CD14-positive monocyte (primary cell): ENCODE data around the gene ABCG1. TPM values are rescaled to one million over a fixed set of nuclear protein-coding genes. Genes with fewer than 3 reads are reported as not detected.
A peak's percentile ranks its signal among the peaks of the same experiment; 100 is the strongest.

Source experiments
- DNase-seq, 3 donors: peaks; one replicate each; pipeline ENCODE4 v3.0.0-alpha.2; 2011 to 2022
- H2AFZ ChIP-seq: 2 replicates; pipeline ENCODE4 v1.6.0; 2012; ENCODE audit warnings: mild to moderate bottlenecking, low read depth, low read length, inconsistent platforms; ENCODE audit not compliant: insufficient read depth, poor library complexity, severe bottlenecking
- H3K27ac ChIP-seq, 2 donors: 1 replicate in 1 of 2; 2 replicates in 1 of 2; pipeline ENCODE4 v1.5.1; 2012 to 2013; ENCODE audit warnings: low read length in 2 of 2, control low read depth in 1 of 2, inconsistent platforms in 1 of 2, low read depth in 1 of 2, mild to moderate bottlenecking in 1 of 2
- H3K27me3 ChIP-seq, 2 donors: one replicate each; pipeline versions ENCODE4 v1.6.0 to v1.6.1; 2011 to 2013; ENCODE audit warnings: low read length in 2 of 2; ENCODE audit not compliant: control insufficient read depth in 2 of 2, insufficient read depth in 2 of 2
- H3K36me3 ChIP-seq, 2 donors: replicated peaks in 1 of 2; 1 replicate in 1 of 2; 2 replicates in 1 of 2; pipeline versions ENCODE4 v1.5.1 to v1.6.1; 2012 to 2013; ENCODE audit warnings: low read length in 2 of 2, control low read depth in 1 of 2, inconsistent platforms in 1 of 2, mild to moderate bottlenecking in 1 of 2; ENCODE audit not compliant: insufficient read depth in 2 of 2, control insufficient read depth in 1 of 2
- H3K4me1 ChIP-seq, 2 donors: 1 replicate in 1 of 2; 2 replicates in 1 of 2; pipeline versions ENCODE4 v1.5.1 to v1.6.1; 2012 to 2013; ENCODE audit warnings: low read length in 2 of 2, control low read depth in 1 of 2, inconsistent platforms in 1 of 2, mild to moderate bottlenecking in 1 of 2, moderate library complexity in 1 of 2; ENCODE audit not compliant: insufficient read depth in 2 of 2, control insufficient read depth in 1 of 2
- H3K4me2 ChIP-seq: replicated peaks from 2 replicates; pipeline ENCODE3; 2012; ENCODE audit warnings: low read length, moderate library complexity, mild to moderate bottlenecking; ENCODE audit not compliant: poor library complexity, severe bottlenecking; ENCODE audit errors: extremely low read depth
- H3K4me3 ChIP-seq, 3 experiments: fragments of 200-600 bp in 1 of 3; sonication (generic) in 1 of 3; replicated peaks in 1 of 3; 1 replicate in 2 of 3; 2 replicates in 1 of 3; pipeline ENCODE4 v1.5.1; 2011 to 2013; ENCODE audit warnings: low read length in 3 of 3, mild to moderate bottlenecking in 3 of 3, control low read depth in 2 of 3, low read depth in 2 of 3, inconsistent platforms in 1 of 3, moderate library complexity in 1 of 3
- H3K79me2 ChIP-seq: 2 replicates; pipeline ENCODE4 v1.6.0; 2012; ENCODE audit warnings: mild to moderate bottlenecking, control low read depth, inconsistent platforms, low read length, moderate library complexity; ENCODE audit not compliant: insufficient read depth
- H3K9ac ChIP-seq: 2 replicates; pipeline ENCODE4 v1.6.0; 2017; ENCODE audit warnings: low read length, mild to moderate bottlenecking; ENCODE audit not compliant: insufficient read depth, poor library complexity, severe bottlenecking
- H3K9me3 ChIP-seq, 2 donors: replicated peaks in 1 of 2; 1 replicate in 1 of 2; 2 replicates in 1 of 2; pipeline versions ENCODE4 v1.5.1 to v1.6.1; 2012 to 2013; ENCODE audit warnings: low read length in 2 of 2, control low read depth in 1 of 2; ENCODE audit not compliant: control insufficient read depth in 1 of 2, insufficient read depth in 1 of 2
- H4K20me1 ChIP-seq: 2 replicates; pipeline ENCODE4 v1.6.0; 2012; ENCODE audit warnings: mild to moderate bottlenecking, low read length, control low read depth, moderate library complexity; ENCODE audit not compliant: insufficient read depth
- H3K27ac Mint-ChIP-seq, 7 donors: one replicate each; pipeline ENCODE4 v1.8.0; 2020; ENCODE audit warnings: mild to moderate bottlenecking in 7 of 7, mixed read lengths in 7 of 7, moderate library complexity in 6 of 7, inconsistent platforms in 2 of 7
- H3K27me3 Mint-ChIP-seq, 3 donors: one replicate each; pipeline ENCODE4 v1.8.0; 2021 to 2022; ENCODE audit warnings: low read depth in 3 of 3, mild to moderate bottlenecking in 3 of 3, mixed read lengths in 3 of 3, moderate library complexity in 3 of 3, inconsistent platforms in 1 of 3
- H3K36me3 Mint-ChIP-seq, 2 donors: one replicate each; pipeline ENCODE4 v1.8.0; 2020; ENCODE audit warnings: mixed read lengths in 2 of 2, inconsistent platforms in 1 of 2, mild to moderate bottlenecking in 1 of 2
- H3K4me1 Mint-ChIP-seq: one replicate; pipeline ENCODE4 v1.8.0; 2020; ENCODE audit warnings: mild to moderate bottlenecking, mixed read lengths
- H3K4me3 Mint-ChIP-seq, 2 donors: one replicate each; pipeline ENCODE4 v1.8.0; 2020; ENCODE audit warnings: mild to moderate bottlenecking in 2 of 2, mixed read lengths in 2 of 2, moderate library complexity in 1 of 2
- H3K9me3 Mint-ChIP-seq, 7 donors: one replicate each; pipeline ENCODE4 v1.8.0; 2020 to 2022; ENCODE audit warnings: mixed read lengths in 7 of 7, mild to moderate bottlenecking in 6 of 7, moderate library complexity in 6 of 7, inconsistent platforms in 2 of 7
- WGBS: methylation state at CpG from one replicate; pipeline ENCODE4 v1.1.5; 2013; ENCODE audit warnings: missing lambda C conversion rate; ENCODE audit not compliant: insufficient coverage; 5-methylcytosine and 5-hydroxymethylcytosine counted together
- intact Hi-C, 2 donors: fragments of 100-400 bp; cut with micrococcal nuclease; formaldehyde crosslinking; loops; one replicate each; pipeline versions ENCODE4 v1.15.0 to v1.15.1; 2023
- polyA plus RNA-seq, 3 donors: library from polyadenylated mRNA; depleted of rRNA in 1 of 3; unstranded in 2 of 3; stranded (reverse) in 1 of 3; fragments of 300-500 nt in 2 of 3; fragments of >200 nt in 1 of 3; fragmentation: Illumina TruSeq in 2 of 3; gene quantifications; 1 replicate in 2 of 3; 2 replicates in 1 of 3; pipeline ENCODE4 v1.2.3, GENCODE V29; 2012 to 2021
- TF ChIP-seq, protein P1 (sequence below): fragments of 200-600 bp; IDR thresholded peaks from one replicate; pipeline ENCODE4 v1.8.0; 2022; ENCODE audit warnings: antibody characterized with exemption, mild to moderate bottlenecking

Gene ABCG1
- polyA plus RNA-seq, 3 donors: 3.0 to 5.2 (median 3.5) TPM

DNA sequence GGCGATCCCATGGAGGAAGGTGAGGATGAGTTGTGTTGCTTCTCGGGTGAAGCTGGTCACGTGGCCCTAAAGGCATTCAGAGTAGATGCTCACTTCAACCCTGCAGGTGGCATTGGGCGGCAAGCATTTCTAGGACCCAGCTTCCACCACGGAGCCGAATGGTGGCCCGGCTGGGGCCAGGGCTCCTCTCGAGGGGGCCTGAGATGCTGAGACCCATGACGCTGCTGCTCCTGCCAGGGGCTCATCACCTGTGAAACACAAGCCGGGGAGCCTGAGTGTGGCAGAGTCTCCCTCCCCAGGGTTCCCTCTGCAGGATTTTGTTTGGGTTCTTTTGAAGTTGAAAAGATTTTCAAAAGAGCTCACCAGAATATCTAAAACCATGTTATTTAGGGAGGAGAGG lies 41.2 kb downstream of the ABCG1 start:
- Histone ChIP-seq H3K4me1 (peaks cover 20 to 28% of the 10 kb centered on the region in 2 donors), H3K36me3 (no peaks in the 10 kb centered on the region), H3K4me3 (no peak overlapping the region), H2AFZ (no peak overlapping the region), H4K20me1 (no peaks in the 10 kb centered on the region), H3K79me2 (no peaks in the 10 kb centered on the region), H3K27me3 (no peaks in the 10 kb centered on the region), H3K27ac (no peak overlapping the region), H3K9me3 (no peaks in the 10 kb centered on the region), H3K9ac (no peak overlapping the region), H3K4me2 (no peak overlapping the region)
- Mint-ChIP-seq H3K9me3 (peaks cover 0 to 3% (median 0%) of the 10 kb centered on the region in 7 donors), H3K27ac (no peak overlapping the region), H3K36me3 (peaks cover 0 to 17% of the 10 kb centered on the region in 2 donors), H3K4me3 (no peak overlapping the region), H3K4me1 (peaks cover 37% of the 10 kb centered on the region), H3K27me3 (peaks cover 2 to 3% (median 3%) of the 10 kb centered on the region in 3 donors)
- intact Hi-C loops: no loop called here
- 60% methylated on average over 7 of the region's 10 CpGs for WGBS
- no peak for DNase-seq
- TF ChIP-seq, protein P1, sequence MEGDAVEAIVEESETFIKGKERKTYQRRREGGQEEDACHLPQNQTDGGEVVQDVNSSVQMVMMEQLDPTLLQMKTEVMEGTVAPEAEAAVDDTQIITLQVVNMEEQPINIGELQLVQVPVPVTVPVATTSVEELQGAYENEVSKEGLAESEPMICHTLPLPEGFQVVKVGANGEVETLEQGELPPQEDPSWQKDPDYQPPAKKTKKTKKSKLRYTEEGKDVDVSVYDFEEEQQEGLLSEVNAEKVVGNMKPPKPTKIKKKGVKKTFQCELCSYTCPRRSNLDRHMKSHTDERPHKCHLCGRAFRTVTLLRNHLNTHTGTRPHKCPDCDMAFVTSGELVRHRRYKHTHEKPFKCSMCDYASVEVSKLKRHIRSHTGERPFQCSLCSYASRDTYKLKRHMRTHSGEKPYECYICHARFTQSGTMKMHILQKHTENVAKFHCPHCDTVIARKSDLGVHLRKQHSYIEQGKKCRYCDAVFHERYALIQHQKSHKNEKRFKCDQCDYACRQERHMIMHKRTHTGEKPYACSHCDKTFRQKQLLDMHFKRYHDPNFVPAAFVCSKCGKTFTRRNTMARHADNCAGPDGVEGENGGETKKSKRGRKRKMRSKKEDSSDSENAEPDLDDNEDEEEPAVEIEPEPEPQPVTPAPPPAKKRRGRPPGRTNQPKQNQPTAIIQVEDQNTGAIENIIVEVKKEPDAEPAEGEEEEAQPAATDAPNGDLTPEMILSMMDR: no peak

DNA sequence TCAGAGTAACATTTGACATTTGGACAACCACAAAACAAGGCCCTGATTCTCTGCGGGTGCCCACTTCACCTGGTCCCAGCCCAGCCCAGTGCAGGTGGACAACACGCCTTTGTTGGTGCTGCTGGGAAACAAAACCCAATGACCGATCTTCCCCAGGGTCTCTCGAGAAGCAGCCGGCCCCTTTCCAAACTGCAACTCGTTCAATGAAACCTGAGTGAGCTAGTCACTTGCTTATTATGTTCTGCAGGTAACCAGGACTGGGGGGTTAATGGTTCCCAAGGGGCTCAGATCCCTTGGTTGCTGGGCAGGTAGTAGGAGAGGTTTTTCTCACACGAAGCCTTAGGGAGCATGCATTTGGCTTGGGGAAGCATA lies 42.9 kb downstream of the ABCG1 start:
- Mint-ChIP-seq H3K27me3 (peaks cover 2 to 3% (median 3%) of the 10 kb centered on the region in 3 donors), H3K36me3 (peaks cover 0 to 20% of the 10 kb centered on the region in 2 donors), H3K9me3 (peaks cover 0 to 3% (median 0%) of the 10 kb centered on the region in 7 donors), H3K27ac (peak overlapping the region in 2 of 7 donors; percentile 19 to 53), H3K4me1 (peaks cover 39% of the 10 kb centered on the region), H3K4me3 (no peak overlapping the region)
- DNase-seq: no peak
- Histone ChIP-seq H3K36me3 (no peaks in the 10 kb centered on the region), H2AFZ (no peak overlapping the region), H3K4me1 (peaks cover 20 to 28% of the 10 kb centered on the region in 2 donors), H3K4me3 (no peak overlapping the region), H3K9ac (no peak overlapping the region), H3K9me3 (no peaks in the 10 kb centered on the region), H4K20me1 (no peaks in the 10 kb centered on the region), H3K27me3 (no peaks in the 10 kb centered on the region), H3K27ac (no peak overlapping the region), H3K4me2 (no peak overlapping the region), H3K79me2 (no peaks in the 10 kb centered on the region)
- intact Hi-C loops: no loop called here
- TF ChIP-seq, protein P1: no peak
- 92% methylated on average over 7 of the region's 7 CpGs for WGBS
